ENCODE measurements around the gene TTN.

DNA sequence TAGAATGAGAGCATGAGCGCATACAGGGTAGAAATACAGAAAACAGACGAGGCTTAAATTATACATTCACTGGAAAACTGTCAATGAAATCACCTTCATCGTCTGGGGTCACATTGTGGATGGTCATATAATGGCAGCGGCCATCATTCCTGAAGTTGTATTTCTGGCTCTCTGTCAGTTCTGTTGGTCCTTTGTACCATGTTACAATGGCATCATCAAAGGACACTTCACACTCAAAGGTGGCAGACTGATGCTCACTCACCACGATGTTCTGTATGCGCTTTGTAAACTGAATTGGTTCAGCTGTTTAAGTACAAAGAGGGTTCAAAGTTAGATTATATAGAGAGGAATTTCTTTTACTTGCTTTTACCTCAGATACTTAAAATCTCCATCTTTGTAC, 104.9 kb downstream of the TTN start:
- TF ChIP-seq FOXA1 (IDR thresholded peaks at IDR 0.05) (no peak), FOXM1 (IDR thresholded peaks at IDR 0.05; ENCODE audit: borderline replicate concordance) (no peak), HDGF (IDR thresholded peaks at IDR 0.05; ENCODE audit: borderline replicate concordance) (no peak), SP1 (IDR thresholded peaks at IDR 0.05) (no peak), ZNF384 (IDR thresholded peaks at IDR 0.05) (no peak), L3MBTL2 (conservative IDR thresholded peaks at IDR 0.05) (no peak), LEF1 (IDR thresholded peaks at IDR 0.05; ENCODE audit: borderline replicate concordance) (no peak)
- TF ChIP-seq, protein P1, sequence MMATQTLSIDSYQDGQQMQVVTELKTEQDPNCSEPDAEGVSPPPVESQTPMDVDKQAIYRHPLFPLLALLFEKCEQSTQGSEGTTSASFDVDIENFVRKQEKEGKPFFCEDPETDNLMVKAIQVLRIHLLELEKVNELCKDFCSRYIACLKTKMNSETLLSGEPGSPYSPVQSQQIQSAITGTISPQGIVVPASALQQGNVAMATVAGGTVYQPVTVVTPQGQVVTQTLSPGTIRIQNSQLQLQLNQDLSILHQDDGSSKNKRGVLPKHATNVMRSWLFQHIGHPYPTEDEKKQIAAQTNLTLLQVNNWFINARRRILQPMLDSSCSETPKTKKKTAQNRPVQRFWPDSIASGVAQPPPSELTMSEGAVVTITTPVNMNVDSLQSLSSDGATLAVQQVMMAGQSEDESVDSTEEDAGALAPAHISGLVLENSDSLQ (IDR thresholded peaks at IDR 0.05) = no peak
